ENCODE results near the gene IDUA.
A peak's percentile ranks its signal among the peaks of the same experiment; 100 is the strongest.

The IDUA gene

DNA sequence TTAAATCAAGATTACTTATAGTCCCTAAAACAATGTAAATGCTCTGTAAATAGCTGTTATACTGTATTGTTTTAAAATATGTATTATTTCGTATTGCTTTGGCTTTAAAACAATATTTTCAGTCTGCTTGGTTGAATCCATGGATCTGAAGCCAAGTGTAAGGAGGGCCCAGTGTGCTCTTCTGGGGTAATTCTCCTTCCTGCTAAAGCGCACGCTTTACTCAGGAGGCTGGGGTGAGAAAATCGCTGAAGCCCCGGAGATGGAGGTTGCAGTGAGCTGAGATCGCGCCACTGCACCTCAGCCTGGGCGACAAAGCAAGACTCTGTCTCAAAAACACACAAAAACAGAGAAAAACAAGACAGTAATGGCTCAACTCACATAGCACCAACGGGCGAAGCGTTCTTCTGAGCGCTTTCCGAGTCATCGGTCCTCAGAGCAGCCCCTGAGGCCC, 391 bp upstream of the IDUA start:
- Histone ChIP-seq H3K79me2 (ENCODE audit: control insufficient read depth, insufficient read depth, low read length, poor library complexity) (no peaks in the 10 kb centered on the region), H4K91ac (ENCODE audit: low read depth, low read length) (peak overlapping the region; percentile 64), H3K79me1 (ENCODE audit: low read length) (no peaks in the 10 kb centered on the region), H2AK5ac (ENCODE audit: low read length) (no peak overlapping the region), H2BK120ac (ENCODE audit: insufficient read depth, low read length, poor library complexity) (peak overlapping the region; percentile 28), H3K9me3 (ENCODE audit: insufficient read depth, low read depth, low read length) (no peaks in the 10 kb centered on the region), H3K9ac (ENCODE audit: low read length) (no peak overlapping the region), H2BK5ac (ENCODE audit: low read depth, low read length, poor library complexity) (no peak overlapping the region), H3K23ac (ENCODE audit: low read length) (no peak overlapping the region), H3K36me3 (ENCODE audit: control insufficient read depth in 1 of 2, insufficient read depth in 2 of 2, low read length in 2 of 2) (no peaks in the 10 kb centered on the region), H3K4me3 (ENCODE audit: low read depth, low read length) (peak overlapping the region; percentile 79), H3K14ac (ENCODE audit: low read length) (peak overlapping the region; percentile 52), H4K8ac (ENCODE audit: low read depth, low read length) (peak overlapping the region; percentile 86), H2AFZ (ENCODE audit: insufficient read depth, low read length, poor library complexity) (peak overlapping the region; percentile 83), H3K27ac (ENCODE audit: low read depth, low read length) (no peak overlapping the region), H3K4me2 (ENCODE audit: low read length) (peak overlapping the region; percentile 89), H3K4me1 (ENCODE audit: control insufficient read depth in 1 of 2, insufficient read depth in 2 of 2, low read length in 2 of 2) (peaks cover 0 to 4% of the 10 kb centered on the region in 2 experiments), H3K18ac (ENCODE audit: low read length) (no peak overlapping the region), H3K4ac (ENCODE audit: low read depth, low read length) (no peak overlapping the region), H3K27me3 (ENCODE audit: insufficient read depth, low read length) (no peaks in the 10 kb centered on the region), H4K12ac (ENCODE audit: low read depth, low read length) (peak overlapping the region; percentile 70), H2BK12ac (ENCODE audit: low read length) (no peak overlapping the region)
- WGBS (ENCODE audit: extremely low coverage, insufficient coverage, insufficient read length): no CpG with 5 or more reads among the region's 14 CpGs
- no peak for DNase-seq

DNA sequence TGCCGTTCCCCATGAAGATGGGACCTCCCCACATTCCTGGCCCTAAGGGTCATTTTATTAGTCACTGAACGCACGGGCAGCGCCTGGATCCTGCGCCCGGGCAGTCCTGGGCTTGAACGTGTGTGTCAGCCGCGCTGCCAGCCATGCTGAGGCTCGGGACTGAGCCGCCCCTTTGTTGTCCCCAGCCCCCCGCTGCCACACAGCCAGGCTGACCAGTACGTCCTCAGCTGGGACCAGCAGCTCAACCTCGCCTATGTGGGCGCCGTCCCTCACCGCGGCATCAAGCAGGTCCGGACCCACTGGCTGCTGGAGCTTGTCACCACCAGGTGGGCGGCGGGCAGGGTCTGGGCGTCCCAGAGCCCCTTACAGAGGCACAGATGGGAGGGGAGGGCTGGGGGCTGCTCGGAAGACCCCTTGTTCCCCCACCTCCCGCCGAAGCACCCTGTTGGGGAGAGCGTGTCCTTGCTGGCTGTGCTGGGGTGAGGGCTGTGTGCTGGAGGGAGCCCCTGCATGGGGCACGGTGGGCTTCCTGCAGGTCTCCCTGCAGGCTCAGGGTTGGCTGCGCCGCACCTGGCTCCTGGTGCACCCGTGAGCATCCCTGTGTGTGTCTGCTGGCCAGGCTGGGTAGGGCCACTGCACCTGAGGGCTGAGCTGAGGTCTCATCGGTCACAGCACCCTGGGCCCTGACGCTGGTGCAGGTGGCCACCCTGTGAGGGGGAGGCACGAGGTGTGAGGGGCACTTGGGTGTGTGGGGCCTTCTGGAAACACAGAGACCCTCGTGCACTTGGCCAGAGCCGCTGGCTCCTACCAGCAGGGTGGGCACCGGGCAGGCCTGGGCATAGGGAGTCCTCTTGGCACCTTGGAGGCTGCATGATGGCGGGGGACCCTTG, 1.0 kb downstream of the IDUA start:
- no peak overlapping the region for H3K4ac ChIP-seq (ENCODE audit: low read depth, low read length)

DNA sequence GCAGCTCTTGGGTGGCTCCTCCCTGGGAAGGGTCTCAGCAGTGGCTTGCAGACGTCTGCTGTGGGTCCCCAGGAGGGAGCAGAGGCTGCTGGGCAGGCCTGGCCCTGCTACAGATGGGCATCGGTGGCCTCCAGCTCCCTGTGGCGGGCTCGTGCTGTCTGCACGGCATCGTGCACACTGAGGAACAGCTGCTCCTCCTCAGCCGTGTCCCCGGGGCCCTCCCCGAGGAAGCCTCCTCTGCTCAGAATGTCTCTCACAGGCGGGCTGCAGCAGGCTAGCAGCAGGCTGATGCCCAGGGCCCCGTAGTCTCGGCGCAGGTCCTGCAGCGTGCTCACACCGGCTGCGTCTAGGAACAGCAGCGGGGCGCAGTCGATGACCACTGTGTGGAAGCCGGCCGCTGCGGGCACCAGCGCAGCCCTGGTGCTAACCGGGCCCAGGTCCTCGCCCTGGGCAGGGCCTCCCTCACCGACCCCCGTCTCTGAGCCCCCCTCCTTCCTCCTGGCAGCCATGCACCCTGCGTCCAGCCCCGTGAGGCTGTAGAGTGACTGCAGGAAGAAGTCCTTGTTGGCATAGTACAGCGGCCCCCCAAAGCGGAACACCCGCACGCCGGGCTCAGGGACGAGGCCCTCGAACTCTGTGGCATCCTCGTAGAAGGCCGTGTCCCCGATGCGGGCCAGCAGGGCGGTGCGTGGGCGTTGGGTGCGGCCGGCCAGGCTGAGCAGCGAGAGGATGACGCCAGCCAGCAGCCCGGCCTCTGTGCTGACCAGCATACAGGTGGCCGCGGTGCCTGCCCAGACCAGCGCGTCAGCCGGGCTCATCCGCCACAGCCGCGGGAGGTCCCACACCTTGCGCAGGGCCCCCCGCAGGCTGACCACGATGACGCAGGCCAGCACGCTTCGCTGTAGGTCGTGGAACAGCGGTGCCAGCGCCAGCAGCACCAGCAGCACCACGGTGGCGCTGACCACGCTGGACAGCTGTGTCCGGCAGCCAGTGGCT, 2.2 kb downstream of the IDUA start:
- Histone ChIP-seq H3K9me3 (ENCODE audit: insufficient read depth, low read depth, low read length) (no peaks in the 10 kb centered on the region), H3K9ac (ENCODE audit: low read length) (no peak overlapping the region), H2BK12ac (ENCODE audit: low read length) (no peak overlapping the region), H3K23ac (ENCODE audit: low read length) (no peak overlapping the region), H2BK5ac (ENCODE audit: low read depth, low read length, poor library complexity) (no peak overlapping the region), H4K8ac (ENCODE audit: low read depth, low read length) (no peak overlapping the region), H3K4me1 (ENCODE audit: control insufficient read depth in 1 of 2, insufficient read depth in 2 of 2, low read length in 2 of 2) (peaks cover 5 to 11% of the 10 kb centered on the region in 2 experiments), H3K79me1 (ENCODE audit: low read length) (no peaks in the 10 kb centered on the region), H3K36me3 (ENCODE audit: control insufficient read depth in 1 of 2, insufficient read depth in 2 of 2, low read length in 2 of 2) (no peaks in the 10 kb centered on the region), H2BK120ac (ENCODE audit: insufficient read depth, low read length, poor library complexity) (no peak overlapping the region), H2AK5ac (ENCODE audit: low read length) (no peak overlapping the region), H3K18ac (ENCODE audit: low read length) (no peak overlapping the region), H2AFZ (ENCODE audit: insufficient read depth, low read length, poor library complexity) (no peak overlapping the region), H3K4me2 (ENCODE audit: low read length) (no peak overlapping the region), H4K12ac (ENCODE audit: low read depth, low read length) (no peak overlapping the region), H3K27me3 (ENCODE audit: insufficient read depth, low read length) (no peaks in the 10 kb centered on the region), H3K4ac (ENCODE audit: low read depth, low read length) (no peak overlapping the region), H3K27ac (ENCODE audit: low read depth, low read length) (no peak overlapping the region), H4K91ac (ENCODE audit: low read depth, low read length) (no peak overlapping the region), H3K14ac (ENCODE audit: low read length) (no peak overlapping the region), H3K79me2 (ENCODE audit: control insufficient read depth, insufficient read depth, low read length, poor library complexity) (no peaks in the 10 kb centered on the region), H3K4me3 (ENCODE audit: low read depth, low read length) (no peak overlapping the region)
- no CpG with 5 or more reads among the region's 69 CpGs for WGBS (ENCODE audit: extremely low coverage, insufficient coverage, insufficient read length)
- peak; percentile 86 to 92 for DNase-seq

More for the DNA sequence above, 1.0 kb downstream of the IDUA start:
- Histone ChIP-seq H3K14ac (ENCODE audit: low read length) (peak overlapping the region; percentile 35), H3K9ac (ENCODE audit: low read length) (no peak overlapping the region), H3K9me3 (ENCODE audit: insufficient read depth, low read depth, low read length) (no peaks in the 10 kb centered on the region), H4K8ac (ENCODE audit: low read depth, low read length) (peak overlapping the region; percentile 73), H3K36me3 (ENCODE audit: control insufficient read depth in 1 of 2, insufficient read depth in 2 of 2, low read length in 2 of 2) (no peaks in the 10 kb centered on the region), H3K4me2 (ENCODE audit: low read length) (peak overlapping the region; percentile 89), H2AK5ac (ENCODE audit: low read length) (no peak overlapping the region), H3K79me1 (ENCODE audit: low read length) (no peaks in the 10 kb centered on the region), H2AFZ (ENCODE audit: insufficient read depth, low read length, poor library complexity) (peak overlapping the region; percentile 23), H3K4me3 (ENCODE audit: low read depth, low read length) (peak overlapping the region; percentile 47), H3K27me3 (ENCODE audit: insufficient read depth, low read length) (no peaks in the 10 kb centered on the region), H2BK120ac (ENCODE audit: insufficient read depth, low read length, poor library complexity) (no peak overlapping the region), H3K18ac (ENCODE audit: low read length) (no peak overlapping the region), H3K79me2 (ENCODE audit: control insufficient read depth, insufficient read depth, low read length, poor library complexity) (no peaks in the 10 kb centered on the region), H2BK5ac (ENCODE audit: low read depth, low read length, poor library complexity) (no peak overlapping the region), H4K91ac (ENCODE audit: low read depth, low read length) (no peak overlapping the region), H3K4me1 (ENCODE audit: control insufficient read depth in 1 of 2, insufficient read depth in 2 of 2, low read length in 2 of 2) (peaks cover 4 to 10% of the 10 kb centered on the region in 2 experiments), H2BK12ac (ENCODE audit: low read length) (no peak overlapping the region), H3K23ac (ENCODE audit: low read length) (no peak overlapping the region), H4K12ac (ENCODE audit: low read depth, low read length) (peak overlapping the region; percentile 26), H3K27ac (ENCODE audit: low read depth, low read length) (no peak overlapping the region)
- WGBS (ENCODE audit: extremely low coverage, insufficient coverage, insufficient read length): no CpG with 5 or more reads among the region's 37 CpGs
- DNase-seq: no peak

DNA sequence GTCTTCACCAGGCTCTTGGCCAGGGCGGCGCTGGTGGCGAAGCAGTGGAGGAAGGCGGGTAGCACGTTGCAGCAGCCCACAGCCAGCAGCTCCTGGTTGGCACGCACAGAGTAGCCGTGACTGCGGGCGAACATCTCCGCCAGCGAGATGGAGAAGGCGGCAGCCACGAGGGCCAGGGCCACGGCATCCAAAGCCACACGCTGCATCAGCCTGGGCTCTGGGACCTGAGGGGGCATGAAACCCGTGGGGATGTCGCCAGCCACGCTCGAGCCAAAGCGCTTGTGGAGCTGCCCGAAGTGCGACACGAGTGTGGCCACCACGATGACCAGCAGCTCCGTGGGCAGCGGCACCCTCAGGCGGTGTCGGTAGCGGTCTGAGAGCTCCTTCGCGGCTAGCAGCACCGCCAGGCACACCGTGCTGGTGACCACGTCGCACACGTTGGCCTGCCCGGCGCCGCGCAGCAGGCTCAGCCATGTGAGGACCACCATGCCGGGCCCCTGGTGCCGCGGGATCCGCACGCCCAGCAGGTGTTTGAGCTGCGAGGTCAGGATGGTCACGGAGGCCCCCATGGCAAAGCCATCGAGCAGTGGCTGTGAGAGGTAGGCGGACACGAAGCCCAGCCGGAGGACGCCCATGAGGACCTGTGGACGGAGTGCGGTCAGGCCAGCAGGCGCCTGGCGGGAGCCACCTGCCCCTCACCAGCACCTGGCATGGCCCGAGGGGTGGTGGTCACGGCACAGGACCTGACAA, 3.1 kb downstream of the IDUA start:
- no peak overlapping the region for H2AFZ ChIP-seq (ENCODE audit: insufficient read depth, low read length, poor library complexity)
- no peak overlapping the region for H3K27ac ChIP-seq (ENCODE audit: low read depth, low read length)
- no peak overlapping the region for H4K91ac ChIP-seq (ENCODE audit: low read depth, low read length)
- no peak overlapping the region for H3K4me3 ChIP-seq (ENCODE audit: low read depth, low read length)
- H3K9ac ChIP-seq (ENCODE audit: low read length): no peak overlapping the region
- H3K4me1 ChIP-seq (ENCODE audit: control insufficient read depth in 1 of 2, insufficient read depth in 2 of 2, low read length in 2 of 2): peaks cover 5 to 11% of the 10 kb centered on the region in 2 experiments
- H3K4me2 ChIP-seq (ENCODE audit: low read length): no peak overlapping the region
- no peak for DNase-seq
- no peak overlapping the region for H2BK5ac ChIP-seq (ENCODE audit: low read depth, low read length, poor library complexity)
- no peak overlapping the region for H3K23ac ChIP-seq (ENCODE audit: low read length)
- no peak overlapping the region for H2AK5ac ChIP-seq (ENCODE audit: low read length)
- H2BK12ac ChIP-seq (ENCODE audit: low read length): no peak overlapping the region
- H2BK120ac ChIP-seq (ENCODE audit: insufficient read depth, low read length, poor library complexity): no peak overlapping the region
- H3K79me2 ChIP-seq (ENCODE audit: control insufficient read depth, insufficient read depth, low read length, poor library complexity): no peaks in the 10 kb centered on the region
- H4K8ac ChIP-seq (ENCODE audit: low read depth, low read length): no peak overlapping the region
- H3K9me3 ChIP-seq (ENCODE audit: insufficient read depth, low read depth, low read length): no peaks in the 10 kb centered on the region
- H3K4ac ChIP-seq (ENCODE audit: low read depth, low read length): no peak overlapping the region
- no CpG with 5 or more reads among the region's 58 CpGs for WGBS (ENCODE audit: extremely low coverage, insufficient coverage, insufficient read length)
- no peaks in the 10 kb centered on the region for H3K36me3 ChIP-seq (ENCODE audit: control insufficient read depth in 1 of 2, insufficient read depth in 2 of 2, low read length in 2 of 2)
- H3K27me3 ChIP-seq (ENCODE audit: insufficient read depth, low read length): no peaks in the 10 kb centered on the region
- H3K18ac ChIP-seq (ENCODE audit: low read length): no peak overlapping the region
- no peak overlapping the region for H3K14ac ChIP-seq (ENCODE audit: low read length)
- no peak overlapping the region for H4K12ac ChIP-seq (ENCODE audit: low read depth, low read length)
- no peaks in the 10 kb centered on the region for H3K79me1 ChIP-seq (ENCODE audit: low read length)

All from trophoblast cell (in vitro differentiated cells and primary cell).